GM12801 (cell line): Measurements from ENCODE around the gene UNC5A.

ENCODE experiments used
- TF ChIP-seq, protein P1 (sequence below): IDR thresholded peaks from one replicate; pipeline ENCODE4 v1.5.1; 2011; ENCODE audit warnings: control low read depth; ENCODE audit not compliant: insufficient read length; ENCODE audit errors: extremely low read depth

The UNC5A gene

DNA sequence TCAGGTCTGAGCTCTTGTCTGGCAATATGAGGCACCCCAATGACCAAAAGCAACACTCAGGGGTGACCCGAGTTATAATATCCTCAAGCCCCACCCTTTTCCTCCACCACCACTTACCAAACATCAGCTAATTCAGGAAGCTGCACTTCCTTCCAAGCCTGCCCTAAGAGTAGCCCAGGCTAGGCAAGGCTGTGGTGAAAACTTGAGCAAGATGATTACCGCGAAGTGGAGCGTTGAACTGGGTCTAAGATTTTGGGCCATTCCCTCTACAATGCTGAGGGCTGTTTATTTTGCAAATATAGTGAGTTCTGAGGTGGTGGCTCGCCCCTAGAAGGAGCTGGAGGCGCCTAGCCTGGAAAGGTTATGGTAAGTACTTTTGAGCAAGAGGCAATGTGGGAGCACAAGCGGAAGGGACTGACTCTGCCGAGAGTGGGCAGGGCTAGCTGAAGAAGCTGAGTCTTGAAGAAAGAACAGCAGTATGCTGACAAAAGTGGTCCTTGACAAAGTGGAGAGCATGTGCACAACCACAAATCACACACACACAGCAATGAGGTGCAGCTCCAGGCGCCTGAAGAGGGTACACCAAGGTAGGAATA is 89.0 kb downstream of the UNC5A start, which contains the start of gene HK3:
TSS of gene HK3 (minus strand) at position 51 of the 596 bp plus-strand sequence. CDS start 3,187 bp downstream, outside the sequence.
- TF ChIP-seq, protein P1, sequence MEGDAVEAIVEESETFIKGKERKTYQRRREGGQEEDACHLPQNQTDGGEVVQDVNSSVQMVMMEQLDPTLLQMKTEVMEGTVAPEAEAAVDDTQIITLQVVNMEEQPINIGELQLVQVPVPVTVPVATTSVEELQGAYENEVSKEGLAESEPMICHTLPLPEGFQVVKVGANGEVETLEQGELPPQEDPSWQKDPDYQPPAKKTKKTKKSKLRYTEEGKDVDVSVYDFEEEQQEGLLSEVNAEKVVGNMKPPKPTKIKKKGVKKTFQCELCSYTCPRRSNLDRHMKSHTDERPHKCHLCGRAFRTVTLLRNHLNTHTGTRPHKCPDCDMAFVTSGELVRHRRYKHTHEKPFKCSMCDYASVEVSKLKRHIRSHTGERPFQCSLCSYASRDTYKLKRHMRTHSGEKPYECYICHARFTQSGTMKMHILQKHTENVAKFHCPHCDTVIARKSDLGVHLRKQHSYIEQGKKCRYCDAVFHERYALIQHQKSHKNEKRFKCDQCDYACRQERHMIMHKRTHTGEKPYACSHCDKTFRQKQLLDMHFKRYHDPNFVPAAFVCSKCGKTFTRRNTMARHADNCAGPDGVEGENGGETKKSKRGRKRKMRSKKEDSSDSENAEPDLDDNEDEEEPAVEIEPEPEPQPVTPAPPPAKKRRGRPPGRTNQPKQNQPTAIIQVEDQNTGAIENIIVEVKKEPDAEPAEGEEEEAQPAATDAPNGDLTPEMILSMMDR = no peak

DNA sequence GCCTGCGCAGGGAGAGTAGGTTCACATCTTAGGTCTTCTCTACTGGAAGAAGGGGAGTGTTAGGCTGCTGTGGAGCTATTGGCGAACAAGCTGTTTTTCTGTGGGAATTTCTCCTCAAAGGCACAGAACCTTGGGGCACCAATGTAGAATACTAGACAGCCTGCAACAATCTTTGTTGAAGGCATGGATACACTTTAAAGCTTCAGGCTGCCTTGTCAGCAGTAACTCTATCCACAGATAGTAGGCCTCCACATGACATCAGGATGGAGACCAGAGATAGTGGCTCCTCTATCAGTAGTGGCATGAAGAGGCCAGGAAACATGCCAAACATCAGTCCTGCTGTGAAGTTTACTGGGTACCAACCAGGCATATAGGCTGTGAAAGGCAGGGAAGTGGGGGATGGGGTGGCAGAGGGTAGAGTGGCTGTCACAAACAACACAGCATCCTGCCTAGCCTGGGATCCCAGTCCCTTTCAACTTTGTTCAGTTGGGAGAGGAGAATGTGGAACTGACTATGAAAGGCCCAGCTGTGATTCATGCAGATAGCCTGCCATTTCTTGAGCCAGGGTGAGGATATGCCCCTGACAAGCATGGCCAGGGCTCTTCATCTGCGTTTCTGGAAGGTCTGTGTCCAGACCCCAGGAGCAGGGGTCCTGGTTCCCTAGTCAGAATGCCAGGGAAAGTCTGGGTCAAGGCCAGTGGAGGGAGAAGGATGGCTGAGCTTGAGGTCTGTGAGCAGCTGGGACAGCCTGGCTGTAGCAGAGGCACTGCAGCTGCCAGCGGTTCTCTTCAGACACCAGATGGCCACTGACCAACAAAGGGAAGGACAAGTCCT is 89.8 kb downstream of the UNC5A start:
- TF ChIP-seq, protein P1 = no peak

DNA sequence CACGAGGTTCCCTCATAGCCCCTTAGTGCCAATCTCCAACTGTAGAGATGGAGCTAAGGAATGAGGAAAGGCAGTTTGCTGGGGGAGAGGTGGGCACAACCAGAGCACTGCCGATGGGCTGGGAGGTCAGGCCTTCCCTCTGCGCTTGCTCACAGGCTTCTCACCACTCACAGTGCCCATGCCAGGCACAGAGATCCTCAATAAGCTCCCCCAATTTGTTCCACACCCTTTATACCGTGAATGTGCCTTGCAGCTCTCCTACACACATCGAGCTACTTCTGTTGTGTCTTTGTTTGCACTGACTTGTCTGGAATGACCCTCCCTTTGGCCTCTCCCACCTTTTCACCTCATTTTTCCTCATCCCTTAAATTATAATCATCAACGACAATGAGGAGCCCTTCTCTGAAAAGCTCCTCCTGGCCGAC is 90.4 kb downstream of the UNC5A start:
- TF ChIP-seq, protein P1 = no peak

DNA sequence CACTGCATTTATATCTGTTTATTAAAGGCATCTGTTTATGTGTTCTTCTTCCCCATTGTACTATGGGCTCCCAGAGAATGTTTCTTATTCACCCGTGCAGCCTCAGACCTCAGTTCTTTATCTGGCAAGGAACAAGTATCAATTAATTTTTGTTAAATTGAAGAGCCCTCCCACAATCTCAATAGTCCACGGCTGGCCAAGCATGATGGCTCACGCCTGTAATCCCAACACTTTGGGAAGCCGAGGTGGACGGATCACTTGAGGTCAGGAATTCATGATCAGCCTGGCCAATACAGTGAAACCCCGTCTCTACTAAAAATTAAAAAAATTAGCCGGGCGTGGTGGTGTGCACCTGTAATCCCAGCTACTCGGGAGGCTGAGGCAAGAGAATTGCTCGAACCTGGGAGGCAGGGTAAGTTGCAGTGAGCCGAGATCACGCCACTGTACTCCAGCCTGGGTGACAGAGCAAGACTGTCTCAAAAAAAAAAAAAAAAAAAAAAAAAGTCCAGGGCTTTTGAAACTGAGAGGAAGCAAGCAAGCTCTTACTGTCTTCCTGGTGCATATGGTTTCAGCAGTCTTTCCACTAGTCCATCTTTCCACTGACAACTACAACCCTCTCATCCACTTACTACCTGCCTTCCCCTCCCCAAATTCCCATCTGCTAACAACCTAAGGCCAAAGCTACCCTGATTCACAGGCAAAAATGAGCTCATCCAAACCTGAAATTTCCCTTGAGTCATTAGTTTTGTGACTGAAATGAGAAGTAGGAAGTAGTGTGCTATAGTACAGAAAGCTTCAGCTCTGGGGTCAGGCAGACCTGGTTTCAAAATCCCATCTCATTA is 91.1 kb downstream of the UNC5A start:
- TF ChIP-seq, protein P1 = no peak

DNA sequence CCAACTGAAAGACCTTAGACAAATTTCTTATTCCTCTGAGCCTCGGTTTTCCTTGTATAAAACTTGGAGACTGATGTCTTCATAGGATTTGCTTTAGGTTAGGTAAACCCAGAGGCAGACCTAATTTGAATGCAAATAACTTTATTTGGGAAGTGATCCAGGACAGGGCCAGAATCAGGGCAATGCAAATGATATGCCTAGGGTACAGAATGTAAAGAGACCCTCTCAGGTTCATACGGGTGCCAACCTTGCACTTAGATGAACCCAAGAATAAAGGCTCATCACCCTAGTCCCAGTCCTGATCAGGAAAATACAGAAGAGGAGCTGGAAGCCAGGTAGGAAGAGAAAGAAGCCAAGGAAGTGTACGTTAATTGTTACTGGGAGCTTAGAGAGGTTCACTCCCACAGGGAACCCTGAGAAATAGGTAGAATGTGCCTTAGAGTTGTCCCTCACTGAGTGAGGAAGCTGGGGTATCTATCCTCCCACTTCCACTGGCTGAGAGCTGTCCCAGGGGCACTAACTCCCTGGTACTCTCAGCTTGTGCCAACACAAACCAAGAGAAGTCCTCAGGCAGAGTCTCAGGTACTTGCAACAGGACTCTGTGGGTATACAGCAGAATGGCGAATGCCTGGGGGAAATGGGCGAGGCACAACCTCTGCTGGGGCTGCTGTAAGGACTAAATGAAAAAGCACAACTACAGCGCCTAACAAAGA is 91.9 kb downstream of the UNC5A start:
- TF ChIP-seq, protein P1 = no peak

DNA sequence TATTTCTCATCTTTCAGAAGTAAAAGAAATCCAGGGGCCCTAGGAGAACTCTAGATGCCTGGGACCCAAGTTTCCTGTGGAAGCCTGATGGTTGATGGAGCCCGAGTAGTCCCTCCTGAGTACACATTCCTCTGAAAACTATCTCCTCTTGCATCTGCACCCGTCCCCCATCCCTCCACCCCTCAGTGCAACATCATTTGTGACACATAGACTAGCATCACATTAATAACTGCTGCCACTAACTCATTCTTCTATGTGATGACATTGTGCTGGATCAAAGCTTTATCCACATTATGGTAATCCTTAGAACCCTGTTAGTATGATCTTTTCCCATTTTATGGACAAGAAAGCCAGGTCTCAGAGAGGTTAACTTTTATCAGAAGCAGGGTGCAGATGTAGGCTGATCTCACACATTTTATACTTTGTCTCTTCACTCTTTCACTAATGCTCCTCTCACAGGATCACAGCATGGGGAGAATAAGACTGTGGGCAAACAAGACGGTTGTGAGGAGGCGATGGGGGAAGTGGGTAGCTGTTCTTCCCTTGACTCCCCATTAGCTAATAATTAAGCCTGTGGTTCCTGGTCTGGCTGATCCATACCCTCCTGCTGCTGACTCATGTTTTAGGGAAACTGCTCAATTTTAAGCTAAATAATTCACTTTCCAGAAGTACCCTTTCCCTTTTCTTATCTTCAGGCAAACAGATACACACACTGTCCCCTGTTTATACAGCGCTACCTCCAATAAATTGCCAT is 92.7 kb downstream of the UNC5A start:
- TF ChIP-seq, protein P1 = no peak
